ENCODE results near the gene QPRT. TPM values are rescaled to one million over a fixed set of nuclear protein-coding genes. Genes with fewer than 3 reads are reported as not detected.
"Not testable (repeated sequence)": the region's sequence is repeated elsewhere in the genome, so short reads cannot be mapped to it uniquely, and the experiment has no call there.

Gene QPRT
- total RNA-seq (under 1 TPM; 0.72 to 0.96 TPM), total RNA-seq (1.1 to 3.7 reads per million in 2 donors)

GRCh38 chr16:29678691-29679267 lies at the start of gene QPRT:
QPRT (plus strand) TSS chr16:29679180; CDS start chr16:29679198, 18 bp downstream.
- peaks cover 14% of the 10 kb centered on the region for H3K4me1 Mint-ChIP-seq
- ATAC-seq (no peak), DNase-seq (no peak)
- H3K4me3 Mint-ChIP-seq = peak within 1 kb of the TSS; percentile 80
- no peaks in the 10 kb centered on the region for H3K9me3 ChIP-seq (ENCODE audit: control insufficient read depth, low read length, poor library complexity, severe bottlenecking)
- peak within 1 kb of the TSS; percentile 86 for H3K27ac Mint-ChIP-seq
- H3K27me3 Mint-ChIP-seq = no peaks in the 10 kb centered on the region
- no peaks in the 10 kb centered on the region for H3K36me3 Mint-ChIP-seq (ENCODE audit: low read depth)

GRCh38 chr16:29629318-29629717 lies 49.7 kb upstream of the QPRT start:
- not testable (repeated sequence) for H3K27ac Mint-ChIP-seq; H3K9me3 ChIP-seq (ENCODE audit: control insufficient read depth, low read length, poor library complexity, severe bottlenecking); H3K4me3 Mint-ChIP-seq; ATAC-seq; DNase-seq; H3K36me3 Mint-ChIP-seq (ENCODE audit: low read depth); H3K4me1 Mint-ChIP-seq; H3K27me3 Mint-ChIP-seq

- H3K27ac Mint-ChIP-seq; H3K9me3 ChIP-seq (ENCODE audit: control insufficient read depth, low read length, poor library complexity, severe bottlenecking); H3K27me3 Mint-ChIP-seq; H3K36me3 Mint-ChIP-seq (ENCODE audit: low read depth); ATAC-seq; H3K4me1 Mint-ChIP-seq; H3K4me3 Mint-ChIP-seq; DNase-seq: not testable (repeated sequence)
Measured at GRCh38 chr16:29631658-29632057, 47.3 kb upstream of the QPRT start.

GRCh38 chr16:29635902-29636301 lies 43.1 kb upstream of the QPRT start:
- not testable (repeated sequence) for H3K4me1 Mint-ChIP-seq; H3K9me3 ChIP-seq (ENCODE audit: control insufficient read depth, low read length, poor library complexity, severe bottlenecking); H3K27ac Mint-ChIP-seq; H3K4me3 Mint-ChIP-seq; ATAC-seq; DNase-seq; H3K27me3 Mint-ChIP-seq; H3K36me3 Mint-ChIP-seq (ENCODE audit: low read depth)

- not testable (repeated sequence) for DNase-seq; H3K9me3 ChIP-seq (ENCODE audit: control insufficient read depth, low read length, poor library complexity, severe bottlenecking); H3K27me3 Mint-ChIP-seq; H3K27ac Mint-ChIP-seq; ATAC-seq; H3K4me3 Mint-ChIP-seq; H3K4me1 Mint-ChIP-seq; H3K36me3 Mint-ChIP-seq (ENCODE audit: low read depth)
Measured at GRCh38 chr16:29636368-29636767, 42.6 kb upstream of the QPRT start.

GRCh38 chr16:29638751-29639150 lies 40.2 kb upstream of the QPRT start:
- H3K27ac Mint-ChIP-seq; ATAC-seq; H3K36me3 Mint-ChIP-seq (ENCODE audit: low read depth); H3K9me3 ChIP-seq (ENCODE audit: control insufficient read depth, low read length, poor library complexity, severe bottlenecking); DNase-seq; H3K4me3 Mint-ChIP-seq; H3K27me3 Mint-ChIP-seq; H3K4me1 Mint-ChIP-seq: not testable (repeated sequence)

- Mint-ChIP-seq H3K36me3 (ENCODE audit: low read depth) (no peaks in the 10 kb centered on the region), H3K27me3 (no peaks in the 10 kb centered on the region), H3K4me1 (peaks cover 12% of the 10 kb centered on the region), H3K4me3 (peak overlapping the region; percentile 33), H3K27ac (peak overlapping the region; percentile 94)
- H3K9me3 ChIP-seq (ENCODE audit: control insufficient read depth, low read length, poor library complexity, severe bottlenecking) = no peaks in the 10 kb centered on the region
- no peak for DNase-seq
- peak; percentile 74 for ATAC-seq
Measured at GRCh38 chr16:29641561-29641960, 37.4 kb upstream of the QPRT start.

GRCh38 chr16:29643596-29643995 lies 35.4 kb upstream of the QPRT start:
- Mint-ChIP-seq H3K27ac (no peak overlapping the region), H3K27me3 (no peaks in the 10 kb centered on the region), H3K4me1 (peaks cover 12% of the 10 kb centered on the region), H3K4me3 (no peak overlapping the region), H3K36me3 (ENCODE audit: low read depth) (no peaks in the 10 kb centered on the region)
- DNase-seq (no peak), ATAC-seq (no peak)
- H3K9me3 ChIP-seq (ENCODE audit: control insufficient read depth, low read length, poor library complexity, severe bottlenecking) = no peaks in the 10 kb centered on the region

GRCh38 chr16:29644338-29644857 lies 34.6 kb upstream of the QPRT start:
- Mint-ChIP-seq H3K4me1 (peaks cover 12% of the 10 kb centered on the region), H3K27me3 (no peaks in the 10 kb centered on the region)
- no peak for ATAC-seq

GRCh38 chr16:29644973-29645693 lies 33.8 kb upstream of the QPRT start:
- no peak overlapping the region for H3K4me3 Mint-ChIP-seq
- no peaks in the 10 kb centered on the region for H3K27me3 Mint-ChIP-seq
- H3K9me3 ChIP-seq (ENCODE audit: control insufficient read depth, low read length, poor library complexity, severe bottlenecking) = no peaks in the 10 kb centered on the region
- ATAC-seq (peak; percentile 58), DNase-seq (no peak)
- H3K27ac Mint-ChIP-seq = peak overlapping the region; percentile 32
- H3K4me1 Mint-ChIP-seq = peaks cover 17% of the 10 kb centered on the region
- no peaks in the 10 kb centered on the region for H3K36me3 Mint-ChIP-seq (ENCODE audit: low read depth)

More at GRCh38 chr16:29644338-29644857, 34.6 kb upstream of the QPRT start:
- Mint-ChIP-seq H3K27ac (no peak overlapping the region), H3K4me3 (no peak overlapping the region), H3K36me3 (ENCODE audit: low read depth) (no peaks in the 10 kb centered on the region)
- DNase-seq = no peak
- H3K9me3 ChIP-seq (ENCODE audit: control insufficient read depth, low read length, poor library complexity, severe bottlenecking) = no peaks in the 10 kb centered on the region

- Mint-ChIP-seq H3K4me1 (peaks cover 15% of the 10 kb centered on the region), H3K27me3 (no peaks in the 10 kb centered on the region), H3K4me3 (no peak overlapping the region), H3K27ac (peak overlapping the region; percentile 17), H3K36me3 (ENCODE audit: low read depth) (no peaks in the 10 kb centered on the region)
- no peak for DNase-seq
- no peaks in the 10 kb centered on the region for H3K9me3 ChIP-seq (ENCODE audit: control insufficient read depth, low read length, poor library complexity, severe bottlenecking)
- ATAC-seq = no peak
Measured at GRCh38 chr16:29645694-29646187, 33.2 kb upstream of the QPRT start.

GRCh38 chr16:29646947-29647346 lies 32.0 kb upstream of the QPRT start:
- H3K9me3 ChIP-seq (ENCODE audit: control insufficient read depth, low read length, poor library complexity, severe bottlenecking) = no peaks in the 10 kb centered on the region
- no peak for ATAC-seq
- Mint-ChIP-seq H3K27ac (no peak overlapping the region), H3K27me3 (no peaks in the 10 kb centered on the region), H3K4me3 (no peak overlapping the region), H3K4me1 (peaks cover 10% of the 10 kb centered on the region), H3K36me3 (ENCODE audit: low read depth) (no peaks in the 10 kb centered on the region)
- DNase-seq = no peak

GRCh38 chr16:29649588-29650494 lies 29.1 kb upstream of the QPRT start:
- DNase-seq (no peak), ATAC-seq (no peak)
- no peaks in the 10 kb centered on the region for H3K9me3 ChIP-seq (ENCODE audit: control insufficient read depth, low read length, poor library complexity, severe bottlenecking)
- Mint-ChIP-seq H3K27me3 (no peaks in the 10 kb centered on the region), H3K4me3 (peak overlapping the region; percentile 52), H3K4me1 (peaks cover 18% of the 10 kb centered on the region), H3K27ac (peak overlapping the region; percentile 62), H3K36me3 (ENCODE audit: low read depth) (no peaks in the 10 kb centered on the region)
